SK-N-SH (cell line): ENCODE measurements around the gene ERC1.

Experiments used
- EP300 ChIP-seq, 2 experiments: IDR thresholded peaks; 2 replicates each; pipeline versions ENCODE4 v1.4.0 to v1.6.1; 2012; ENCODE audit warnings: borderline replicate concordance in 1 of 2, low read depth in 1 of 2, low read length in 1 of 2
- EZH2phosphoT487 ChIP-seq: fragments of 200-600 bp; sonication (generic); IDR thresholded peaks from 2 replicates; pipeline ENCODE4 v1.6.1; 2017; ENCODE audit warnings: low read depth, mixed run types, mild to moderate bottlenecking, antibody characterized with exemption, moderate library complexity, borderline replicate concordance
- FOXM1 ChIP-seq: IDR thresholded peaks from 2 replicates; pipeline ENCODE4 v1.4.0; 2012; ENCODE audit warnings: low read depth, mild to moderate bottlenecking
- GABPA ChIP-seq: IDR thresholded peaks from 2 replicates; pipeline ENCODE4 v1.4.0; 2012; ENCODE audit warnings: low read depth, mild to moderate bottlenecking
- JUND ChIP-seq: IDR thresholded peaks from 2 replicates; pipeline ENCODE4 v1.4.0; 2012
- NRF1 ChIP-seq: IDR thresholded peaks from 2 replicates; pipeline ENCODE4 v1.6.1; 2012; ENCODE audit warnings: low read depth, mild to moderate bottlenecking, low read length
- POLR2AphosphoS5 ChIP-seq: IDR thresholded peaks from 2 replicates; pipeline ENCODE4 v1.6.1; 2012; ENCODE audit warnings: low read depth, low read length
- RCOR1 ChIP-seq: fragments of 150-350 bp; IDR thresholded peaks from 2 replicates; pipeline ENCODE4 v1.6.1; 2017; ENCODE audit warnings: antibody characterized with exemption, low read length
- SIN3A ChIP-seq: IDR thresholded peaks from 2 replicates; pipeline ENCODE4 v1.6.1; 2012; ENCODE audit warnings: low read depth, mild to moderate bottlenecking, low read length, moderate library complexity, borderline replicate concordance
- TF ChIP-seq, protein P1 (sequence below): IDR thresholded peaks from 2 replicates; pipeline ENCODE4 v1.6.1; 2012; ENCODE audit warnings: mild to moderate bottlenecking, low read depth, low read length, moderate library complexity
- TF ChIP-seq, protein P2 (sequence below): fragments of 200-600 bp; sonication (generic); IDR thresholded peaks from 2 replicates; pipeline ENCODE4 v1.6.1; 2017; ENCODE audit warnings: antibody characterized with exemption, mild to moderate bottlenecking, moderate library complexity
- TF ChIP-seq, protein P3 (sequence below): IDR thresholded peaks from 2 replicates; pipeline ENCODE4 v1.4.0; 2012; ENCODE audit warnings: low read depth, borderline replicate concordance

DNA sequence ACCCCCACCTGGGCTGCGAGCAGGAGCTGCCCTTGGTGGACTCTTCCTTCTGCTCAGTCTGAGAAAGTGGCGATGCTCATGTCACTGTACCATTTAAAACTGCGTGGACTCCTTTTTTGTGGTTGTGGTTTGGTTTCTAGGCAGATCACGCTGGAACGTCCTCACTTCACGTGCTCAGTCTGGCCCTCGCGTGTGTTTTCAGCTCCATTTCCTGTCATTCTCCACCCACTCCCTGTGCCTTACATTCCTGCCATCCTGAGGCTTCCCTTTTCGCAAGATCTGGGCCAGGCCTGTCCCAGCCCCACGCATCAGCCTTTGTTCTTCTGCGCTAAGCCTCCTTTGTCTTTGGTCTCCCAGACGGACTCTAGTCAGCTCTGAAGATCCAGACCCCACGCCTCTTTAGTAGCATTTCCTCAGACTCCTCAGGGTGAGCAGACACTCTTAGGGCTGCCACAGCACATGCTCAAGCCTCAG, 497.9 kb downstream of the ERC1 start:
- TF ChIP-seq JUND (no peak), RCOR1 (no peak), SIN3A (no peak), EZH2phosphoT487 (no peak), NRF1 (no peak), EP300 (IDR thresholded peaks at IDR 0.05; ENCODE audit: borderline replicate concordance in 1 of 2, low read depth in 1 of 2, low read length in 1 of 2) (no peak), GABPA (no peak), FOXM1 (no peak), POLR2AphosphoS5 (no peak)
- TF ChIP-seq, protein P1, sequence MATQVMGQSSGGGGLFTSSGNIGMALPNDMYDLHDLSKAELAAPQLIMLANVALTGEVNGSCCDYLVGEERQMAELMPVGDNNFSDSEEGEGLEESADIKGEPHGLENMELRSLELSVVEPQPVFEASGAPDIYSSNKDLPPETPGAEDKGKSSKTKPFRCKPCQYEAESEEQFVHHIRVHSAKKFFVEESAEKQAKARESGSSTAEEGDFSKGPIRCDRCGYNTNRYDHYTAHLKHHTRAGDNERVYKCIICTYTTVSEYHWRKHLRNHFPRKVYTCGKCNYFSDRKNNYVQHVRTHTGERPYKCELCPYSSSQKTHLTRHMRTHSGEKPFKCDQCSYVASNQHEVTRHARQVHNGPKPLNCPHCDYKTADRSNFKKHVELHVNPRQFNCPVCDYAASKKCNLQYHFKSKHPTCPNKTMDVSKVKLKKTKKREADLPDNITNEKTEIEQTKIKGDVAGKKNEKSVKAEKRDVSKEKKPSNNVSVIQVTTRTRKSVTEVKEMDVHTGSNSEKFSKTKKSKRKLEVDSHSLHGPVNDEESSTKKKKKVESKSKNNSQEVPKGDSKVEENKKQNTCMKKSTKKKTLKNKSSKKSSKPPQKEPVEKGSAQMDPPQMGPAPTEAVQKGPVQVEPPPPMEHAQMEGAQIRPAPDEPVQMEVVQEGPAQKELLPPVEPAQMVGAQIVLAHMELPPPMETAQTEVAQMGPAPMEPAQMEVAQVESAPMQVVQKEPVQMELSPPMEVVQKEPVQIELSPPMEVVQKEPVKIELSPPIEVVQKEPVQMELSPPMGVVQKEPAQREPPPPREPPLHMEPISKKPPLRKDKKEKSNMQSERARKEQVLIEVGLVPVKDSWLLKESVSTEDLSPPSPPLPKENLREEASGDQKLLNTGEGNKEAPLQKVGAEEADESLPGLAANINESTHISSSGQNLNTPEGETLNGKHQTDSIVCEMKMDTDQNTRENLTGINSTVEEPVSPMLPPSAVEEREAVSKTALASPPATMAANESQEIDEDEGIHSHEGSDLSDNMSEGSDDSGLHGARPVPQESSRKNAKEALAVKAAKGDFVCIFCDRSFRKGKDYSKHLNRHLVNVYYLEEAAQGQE = no peak
- TF ChIP-seq, protein P2, sequence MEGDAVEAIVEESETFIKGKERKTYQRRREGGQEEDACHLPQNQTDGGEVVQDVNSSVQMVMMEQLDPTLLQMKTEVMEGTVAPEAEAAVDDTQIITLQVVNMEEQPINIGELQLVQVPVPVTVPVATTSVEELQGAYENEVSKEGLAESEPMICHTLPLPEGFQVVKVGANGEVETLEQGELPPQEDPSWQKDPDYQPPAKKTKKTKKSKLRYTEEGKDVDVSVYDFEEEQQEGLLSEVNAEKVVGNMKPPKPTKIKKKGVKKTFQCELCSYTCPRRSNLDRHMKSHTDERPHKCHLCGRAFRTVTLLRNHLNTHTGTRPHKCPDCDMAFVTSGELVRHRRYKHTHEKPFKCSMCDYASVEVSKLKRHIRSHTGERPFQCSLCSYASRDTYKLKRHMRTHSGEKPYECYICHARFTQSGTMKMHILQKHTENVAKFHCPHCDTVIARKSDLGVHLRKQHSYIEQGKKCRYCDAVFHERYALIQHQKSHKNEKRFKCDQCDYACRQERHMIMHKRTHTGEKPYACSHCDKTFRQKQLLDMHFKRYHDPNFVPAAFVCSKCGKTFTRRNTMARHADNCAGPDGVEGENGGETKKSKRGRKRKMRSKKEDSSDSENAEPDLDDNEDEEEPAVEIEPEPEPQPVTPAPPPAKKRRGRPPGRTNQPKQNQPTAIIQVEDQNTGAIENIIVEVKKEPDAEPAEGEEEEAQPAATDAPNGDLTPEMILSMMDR = no peak
- TF ChIP-seq, protein P3, sequence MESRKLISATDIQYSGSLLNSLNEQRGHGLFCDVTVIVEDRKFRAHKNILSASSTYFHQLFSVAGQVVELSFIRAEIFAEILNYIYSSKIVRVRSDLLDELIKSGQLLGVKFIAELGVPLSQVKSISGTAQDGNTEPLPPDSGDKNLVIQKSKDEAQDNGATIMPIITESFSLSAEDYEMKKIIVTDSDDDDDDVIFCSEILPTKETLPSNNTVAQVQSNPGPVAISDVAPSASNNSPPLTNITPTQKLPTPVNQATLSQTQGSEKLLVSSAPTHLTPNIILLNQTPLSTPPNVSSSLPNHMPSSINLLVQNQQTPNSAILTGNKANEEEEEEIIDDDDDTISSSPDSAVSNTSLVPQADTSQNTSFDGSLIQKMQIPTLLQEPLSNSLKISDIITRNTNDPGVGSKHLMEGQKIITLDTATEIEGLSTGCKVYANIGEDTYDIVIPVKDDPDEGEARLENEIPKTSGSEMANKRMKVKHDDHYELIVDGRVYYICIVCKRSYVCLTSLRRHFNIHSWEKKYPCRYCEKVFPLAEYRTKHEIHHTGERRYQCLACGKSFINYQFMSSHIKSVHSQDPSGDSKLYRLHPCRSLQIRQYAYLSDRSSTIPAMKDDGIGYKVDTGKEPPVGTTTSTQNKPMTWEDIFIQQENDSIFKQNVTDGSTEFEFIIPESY = no peak
